CD4-positive, alpha-beta T cell treated with Interleukin-12 subunit alpha and Interleukin-12 subunit beta, for 1 hour (primary cell): ENCODE results near the gene PALM2AKAP2.

Experiments used
- DNase-seq: peaks from one replicate; pipeline ENCODE4 v3.0.0-alpha.2; 2020

The PALM2AKAP2 gene

DNA sequence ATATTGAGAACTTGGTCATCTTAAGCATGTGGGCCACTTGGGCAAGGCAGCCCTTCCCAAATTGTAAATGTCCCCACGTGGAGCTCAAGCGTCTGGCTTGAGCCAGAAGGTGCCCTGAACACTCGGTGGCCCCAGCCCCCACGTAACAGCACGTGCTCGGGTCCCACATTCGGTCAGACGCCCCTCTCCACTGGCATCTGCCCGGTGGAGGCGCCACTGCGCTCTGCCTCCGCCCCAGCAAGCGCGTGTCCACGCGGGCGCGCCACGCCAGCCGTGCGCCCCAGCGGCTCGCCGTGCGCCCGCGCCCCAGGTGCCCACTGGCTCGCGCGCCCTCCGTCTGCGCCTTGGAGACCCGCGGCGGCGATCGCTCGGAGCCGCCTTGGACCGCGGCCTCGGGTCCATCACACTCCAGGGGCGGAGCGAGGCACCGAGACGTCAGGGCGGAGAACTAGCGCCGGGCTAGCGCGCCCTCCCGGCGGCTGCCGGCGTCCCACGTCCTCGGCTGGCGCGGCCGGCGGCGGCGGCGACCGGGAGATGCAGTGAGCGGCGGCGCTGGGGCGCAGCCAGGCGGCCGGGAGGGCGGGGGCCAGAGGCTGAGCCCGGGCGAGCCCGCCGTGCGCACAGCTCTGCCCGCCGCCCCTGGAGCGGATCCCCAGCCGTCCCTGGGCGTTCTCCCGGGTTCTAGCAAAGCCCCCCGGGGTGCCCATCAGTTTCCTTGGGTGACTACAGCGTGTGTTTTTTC lies at the start of gene PALM2AKAP2:
PALM2AKAP2 (plus strand) TSS at position 488 of the 742 bp plus-strand sequence. CDS start 291 bp downstream, outside the sequence.
- DNase-seq, result no peak

DNA sequence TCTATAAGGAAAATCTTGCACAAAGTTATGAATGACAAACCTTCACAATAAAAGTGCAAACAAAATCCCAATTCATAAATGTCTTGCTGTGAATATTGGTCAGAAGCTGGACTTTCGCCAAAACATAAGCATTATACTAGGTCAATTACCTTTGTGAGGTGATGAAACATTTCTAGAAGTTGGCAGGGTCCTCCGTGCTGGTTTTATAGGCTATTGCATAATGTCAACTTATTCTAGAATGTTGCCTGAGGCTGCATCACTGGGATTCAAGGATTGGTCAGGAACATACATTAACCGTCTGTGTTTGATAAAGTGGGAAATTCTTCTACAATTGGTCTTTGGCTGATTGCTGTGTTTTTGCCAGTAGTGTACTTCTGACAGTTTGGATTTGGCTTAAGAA lies 49.8 kb upstream of the PALM2AKAP2 start:
- DNase-seq, result no peak

GRCh38 chr9:109733690-109734089 lies 46.3 kb upstream of the PALM2AKAP2 start:
- DNase-seq, result no peak

- DNase-seq, result no peak
These were observed 45.2 kb upstream of the PALM2AKAP2 start for GRCh38 chr9:109734814-109735213.

GRCh38 chr9:109735801-109736200 lies 44.2 kb upstream of the PALM2AKAP2 start:
- no peak for DNase-seq

DNA sequence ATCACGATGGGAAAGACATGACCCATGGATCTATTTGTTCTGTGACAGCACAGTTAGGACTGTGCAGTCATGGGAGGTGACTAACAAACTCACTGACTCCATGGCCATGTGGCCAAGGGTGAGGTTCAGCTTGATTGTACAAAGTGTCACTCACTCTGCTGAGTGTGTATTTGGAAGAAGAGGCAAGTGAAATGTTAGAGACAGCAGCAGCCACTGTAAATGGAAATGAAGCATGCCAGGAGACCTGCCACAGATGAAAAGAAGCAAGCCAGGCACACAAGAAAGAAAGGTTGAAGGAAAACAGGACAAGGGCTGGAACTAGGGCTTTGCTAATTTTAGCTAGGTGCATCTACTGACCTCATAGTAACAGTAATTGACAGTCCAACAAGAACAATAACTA lies 42.7 kb upstream of the PALM2AKAP2 start:
- no peak for DNase-seq

DNA sequence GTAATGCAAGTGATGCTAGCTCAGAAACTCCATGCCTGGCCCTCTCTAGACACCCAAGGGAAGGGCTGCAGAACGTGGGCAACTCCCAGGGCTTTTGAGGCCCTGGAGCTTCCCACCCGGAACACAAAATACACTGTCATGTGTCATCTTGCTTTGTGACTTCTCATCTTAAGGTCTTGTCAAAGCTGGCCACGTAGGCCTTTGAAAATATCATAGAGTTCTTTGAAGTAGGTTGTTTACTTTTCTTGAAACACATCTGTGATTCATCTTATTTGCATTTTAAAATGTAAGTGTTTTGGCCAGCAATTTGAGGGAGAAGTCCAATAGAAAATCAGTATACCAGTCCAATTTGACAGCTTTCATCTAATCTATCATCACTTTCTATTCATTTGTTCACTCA lies 40.2 kb upstream of the PALM2AKAP2 start:
- no peak for DNase-seq

DNA sequence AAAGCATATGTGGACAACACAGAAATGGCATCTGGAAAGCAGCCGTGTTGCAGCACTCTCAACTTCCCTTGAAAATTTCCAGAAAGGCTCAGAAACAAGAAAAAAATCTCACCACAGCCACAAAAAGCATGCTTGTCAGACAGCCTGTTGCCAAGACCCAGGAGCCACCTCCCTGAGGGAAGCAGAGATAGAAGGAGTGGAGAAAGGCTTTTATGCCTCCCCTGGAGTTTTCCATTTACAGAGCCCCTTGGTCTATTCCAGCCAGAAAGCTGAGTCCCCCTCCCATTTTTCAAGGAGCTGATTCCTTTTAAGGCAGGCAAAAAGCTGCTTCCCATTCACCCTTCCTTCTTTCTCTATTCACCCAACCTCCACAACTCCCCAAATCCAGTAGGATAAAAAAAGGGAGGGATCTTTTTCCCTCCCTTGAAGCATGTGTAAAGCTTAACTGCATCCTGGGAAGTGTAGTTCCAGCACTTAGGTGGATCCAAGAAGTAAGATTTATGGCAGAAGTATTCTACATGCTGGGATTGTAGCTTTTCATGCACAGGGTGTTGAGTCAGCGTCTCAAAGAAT lies 37.1 kb upstream of the PALM2AKAP2 start:
- no peak for DNase-seq

DNA sequence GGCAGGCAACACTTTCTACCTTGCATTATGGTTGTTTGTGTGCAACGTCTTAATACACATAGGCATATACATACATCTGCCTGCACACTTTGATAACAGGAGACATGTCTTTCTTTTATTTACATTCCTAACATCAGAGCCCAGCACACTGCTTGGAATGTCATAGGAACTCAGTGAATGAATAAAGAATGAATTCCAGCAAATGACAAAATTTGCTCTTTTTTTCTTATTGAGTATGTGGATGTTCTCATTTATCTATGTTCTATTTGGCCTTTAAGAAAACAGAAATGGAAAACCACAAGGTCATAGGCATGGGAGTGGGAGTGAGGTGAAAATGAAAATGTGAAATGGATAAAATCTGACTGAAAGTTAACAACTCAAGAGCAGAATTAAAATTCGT lies 36.3 kb upstream of the PALM2AKAP2 start:
- no peak for DNase-seq

GRCh38 chr9:109745335-109746283 lies 34.4 kb upstream of the PALM2AKAP2 start:
- DNase-seq, result no peak

DNA sequence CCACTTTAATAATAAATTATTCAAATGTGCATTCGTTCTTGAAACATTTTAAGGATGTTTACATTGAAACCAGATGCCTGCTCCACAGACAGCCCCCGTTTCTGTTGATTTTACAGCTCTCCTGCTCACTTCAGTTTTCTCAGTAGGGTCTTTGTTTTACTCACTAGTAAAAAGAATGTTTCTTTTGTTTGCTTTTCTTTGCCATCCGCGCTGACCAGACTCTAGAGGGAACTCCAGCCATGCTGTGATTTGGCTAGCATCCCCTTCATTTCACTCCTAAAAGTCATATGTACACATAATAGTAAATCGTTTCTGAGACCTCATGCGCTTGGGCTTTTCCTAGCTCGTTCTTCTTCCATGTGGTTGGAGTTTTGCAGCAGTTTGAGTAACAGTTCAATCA lies 28.7 kb upstream of the PALM2AKAP2 start:
- no peak for DNase-seq

GRCh38 chr9:109753308-109753707 lies 26.7 kb upstream of the PALM2AKAP2 start:
- no peak for DNase-seq

GRCh38 chr9:109755040-109755439 lies 25.0 kb upstream of the PALM2AKAP2 start:
- no peak for DNase-seq

DNA sequence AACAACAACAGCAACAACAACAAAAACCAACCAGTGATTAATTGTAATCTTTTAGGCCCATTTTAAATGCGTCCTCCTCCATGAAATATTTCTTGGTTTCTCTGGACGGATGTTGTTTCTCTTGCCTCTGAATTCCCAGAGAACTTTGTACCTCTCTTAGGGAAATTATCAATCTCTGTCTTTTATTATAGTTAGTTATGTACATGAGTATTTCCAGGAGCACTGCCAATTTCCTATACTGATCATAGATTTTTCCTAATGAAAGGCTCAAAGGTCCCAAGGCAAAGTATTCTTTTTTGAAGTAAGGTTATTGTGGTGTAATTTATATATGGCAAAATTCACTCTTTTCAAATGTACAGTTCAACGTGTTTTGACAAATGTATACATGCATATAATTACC lies 20.4 kb upstream of the PALM2AKAP2 start:
- DNase-seq, result no peak

- DNase-seq, result no peak
These were observed 14.7 kb upstream of the PALM2AKAP2 start for GRCh38 chr9:109765278-109765677.

DNA sequence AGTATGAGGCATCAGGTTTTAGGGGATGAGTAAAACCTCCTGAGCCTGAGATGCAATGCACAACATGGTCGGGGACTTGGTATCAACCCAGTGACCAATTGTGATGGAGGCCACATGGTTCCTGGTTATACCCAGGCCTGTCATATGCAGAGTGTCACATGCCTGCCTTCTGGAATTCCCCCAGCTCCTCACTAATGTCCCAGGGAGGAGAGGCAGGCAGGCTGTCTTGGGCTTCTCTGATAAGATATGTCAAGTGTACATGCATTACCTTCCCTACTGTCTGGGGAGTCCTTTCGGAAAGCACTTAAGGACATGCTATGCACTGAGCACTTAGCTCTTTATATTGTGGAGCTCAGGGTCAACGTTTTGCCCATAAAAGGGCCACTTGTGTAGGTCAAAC lies 14.2 kb upstream of the PALM2AKAP2 start:
- no peak for DNase-seq

- no peak for DNase-seq
These were observed 13.6 kb upstream of the PALM2AKAP2 start for GRCh38 chr9:109766351-109766750.

GRCh38 chr9:109767404-109767803 lies 12.6 kb upstream of the PALM2AKAP2 start:
- no peak for DNase-seq

DNA sequence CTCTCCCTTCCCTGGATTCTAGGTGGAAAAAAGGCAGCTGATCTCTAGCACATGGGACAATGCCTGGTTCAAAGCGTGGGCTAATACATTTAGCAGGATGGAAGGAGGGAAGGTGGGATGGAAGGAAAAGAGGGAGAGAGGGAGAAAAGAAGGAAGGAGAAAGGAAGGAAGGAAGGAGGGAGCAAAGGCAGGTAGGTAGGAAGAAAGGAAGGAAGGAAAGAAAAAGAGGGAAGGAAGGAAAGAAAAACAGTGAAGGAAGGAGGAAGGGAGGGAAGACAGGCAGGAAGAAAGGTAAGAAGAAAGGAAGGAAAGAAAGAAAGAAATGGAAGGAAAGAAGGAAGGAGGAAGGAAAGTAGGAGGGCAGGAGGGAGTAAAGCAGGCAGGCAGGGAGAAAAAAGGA lies 12.2 kb upstream of the PALM2AKAP2 start:
- no peak for DNase-seq

GRCh38 chr9:109769250-109769649 lies 10.7 kb upstream of the PALM2AKAP2 start:
- no peak for DNase-seq

DNA sequence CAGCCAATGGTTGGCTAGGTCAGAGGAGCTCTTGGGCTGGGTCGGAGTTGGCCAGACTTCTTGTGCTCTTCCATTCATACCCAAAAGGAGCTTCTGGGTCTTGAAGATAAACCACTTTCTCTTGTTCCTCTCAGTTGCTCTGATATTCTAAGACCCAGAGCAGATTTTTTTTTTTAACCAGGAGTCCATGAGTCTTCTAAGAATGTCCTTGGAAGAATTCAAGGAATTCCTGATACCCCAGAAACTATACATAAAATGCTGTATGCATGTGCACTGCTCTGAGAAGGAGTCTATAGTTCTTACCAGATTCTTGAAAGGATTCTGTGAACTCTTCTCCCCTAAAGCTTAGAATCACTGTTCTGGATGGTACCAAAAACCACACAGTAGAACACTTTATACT lies 9.9 kb upstream of the PALM2AKAP2 start:
- no peak for DNase-seq

DNA sequence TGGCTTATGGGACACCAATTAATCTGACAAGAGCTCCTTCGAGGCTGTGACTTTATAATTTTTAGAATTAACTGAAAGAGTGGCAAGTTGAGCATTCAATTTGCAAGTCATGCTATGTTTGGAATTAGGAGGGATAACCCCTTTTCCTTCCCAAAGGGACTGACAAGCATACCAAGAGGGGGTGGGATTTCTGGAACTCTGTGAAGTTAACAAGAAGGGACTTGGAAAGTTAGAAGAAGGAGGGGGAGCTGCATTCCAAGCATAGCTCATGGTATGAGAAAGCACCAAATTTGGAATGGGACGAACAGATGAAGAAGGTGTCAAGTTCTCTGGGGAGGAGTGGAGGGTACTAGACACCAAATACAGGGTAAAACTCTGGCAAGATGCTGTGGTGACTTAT lies 8.9 kb upstream of the PALM2AKAP2 start:
- DNase-seq, result no peak

DNA sequence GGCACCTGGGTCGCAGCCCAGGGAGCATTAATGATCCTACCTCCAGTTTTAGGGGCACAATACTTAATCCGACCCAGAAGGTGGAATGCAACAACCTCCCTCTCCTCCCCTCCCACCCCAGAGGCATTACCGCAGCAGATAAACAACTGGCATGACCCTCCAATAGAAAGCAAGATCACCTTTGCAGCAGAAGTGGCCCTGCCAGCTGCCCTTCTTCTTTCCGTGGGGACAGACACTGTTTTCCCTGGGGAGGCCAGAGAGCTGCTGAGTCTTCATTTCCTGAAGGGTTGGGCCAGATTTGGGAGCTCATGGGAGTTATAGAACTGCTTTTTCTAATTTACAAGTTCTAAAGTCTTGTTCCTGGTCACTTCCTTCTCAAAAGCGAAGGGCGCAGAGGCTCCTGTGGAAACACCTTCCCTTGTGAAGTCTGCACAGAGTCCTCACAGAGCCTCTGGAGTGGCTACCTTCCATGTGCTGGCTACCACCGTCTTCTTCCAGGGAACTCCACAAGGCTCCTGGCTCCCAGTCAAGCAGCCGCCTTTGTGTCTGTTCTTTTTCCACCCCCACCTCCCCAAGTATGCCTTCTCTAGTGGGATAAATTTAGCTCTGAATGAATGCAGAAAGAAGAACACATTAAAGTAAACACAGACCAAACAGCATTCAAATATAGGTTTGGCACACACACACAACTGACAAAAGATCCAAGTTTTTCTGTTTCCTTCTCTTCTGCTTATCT lies 8.0 kb upstream of the PALM2AKAP2 start:
- no peak for DNase-seq
